Thyroid gland (tissue), 4 donors: Measurements from ENCODE around the gene ZNF718.

Experiments used
- POLR2A ChIP-seq, 2 donors: fragments of 450-650 bp; IDR thresholded peaks; one replicate each; pipeline ENCODE4 v1.6.1; 2017; ENCODE audit warnings: antibody characterized with exemption in 2 of 2, mild to moderate bottlenecking in 2 of 2, moderate library complexity in 1 of 2
- TF ChIP-seq, protein P1 (sequence below), 6 experiments: fragments of 200-600 bp in 3 of 6; fragments of 450-650 bp in 3 of 6; sonication (generic) in 3 of 6; IDR thresholded peaks; one replicate each; pipeline ENCODE4 v1.5.1; 2016 to 2019; ENCODE audit warnings: antibody characterized with exemption in 6 of 6, mild to moderate bottlenecking in 2 of 6, inconsistent platforms in 1 of 6, moderate library complexity in 1 of 6

DNA sequence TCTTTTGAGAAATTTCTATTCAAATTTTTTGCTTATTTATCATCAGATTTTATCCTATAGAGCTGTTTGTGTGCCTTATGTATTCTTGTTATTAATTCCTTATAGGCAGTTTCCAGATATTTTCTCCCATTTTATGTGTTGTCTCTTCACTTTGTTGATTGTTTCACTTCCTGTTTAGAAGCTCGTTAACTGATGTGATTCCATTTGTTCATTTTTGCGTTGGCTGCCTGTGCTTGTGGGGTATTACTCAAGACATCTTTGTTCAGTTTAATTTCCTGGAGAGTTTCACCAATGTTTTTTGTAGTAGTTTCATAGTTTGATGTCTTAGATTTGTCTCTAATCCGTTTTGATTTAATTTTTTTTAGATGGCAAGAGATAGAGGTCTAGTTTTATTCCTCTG lies 14.6 kb downstream of the ZNF718 start:
- no peak for TF ChIP-seq POLR2A (IDR thresholded peaks at IDR 0.05)
- TF ChIP-seq, protein P1, sequence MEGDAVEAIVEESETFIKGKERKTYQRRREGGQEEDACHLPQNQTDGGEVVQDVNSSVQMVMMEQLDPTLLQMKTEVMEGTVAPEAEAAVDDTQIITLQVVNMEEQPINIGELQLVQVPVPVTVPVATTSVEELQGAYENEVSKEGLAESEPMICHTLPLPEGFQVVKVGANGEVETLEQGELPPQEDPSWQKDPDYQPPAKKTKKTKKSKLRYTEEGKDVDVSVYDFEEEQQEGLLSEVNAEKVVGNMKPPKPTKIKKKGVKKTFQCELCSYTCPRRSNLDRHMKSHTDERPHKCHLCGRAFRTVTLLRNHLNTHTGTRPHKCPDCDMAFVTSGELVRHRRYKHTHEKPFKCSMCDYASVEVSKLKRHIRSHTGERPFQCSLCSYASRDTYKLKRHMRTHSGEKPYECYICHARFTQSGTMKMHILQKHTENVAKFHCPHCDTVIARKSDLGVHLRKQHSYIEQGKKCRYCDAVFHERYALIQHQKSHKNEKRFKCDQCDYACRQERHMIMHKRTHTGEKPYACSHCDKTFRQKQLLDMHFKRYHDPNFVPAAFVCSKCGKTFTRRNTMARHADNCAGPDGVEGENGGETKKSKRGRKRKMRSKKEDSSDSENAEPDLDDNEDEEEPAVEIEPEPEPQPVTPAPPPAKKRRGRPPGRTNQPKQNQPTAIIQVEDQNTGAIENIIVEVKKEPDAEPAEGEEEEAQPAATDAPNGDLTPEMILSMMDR (IDR thresholded peaks at IDR 0.05), result no peak
